Measurements from ENCODE around the gene NHERF1.
A peak's percentile ranks its signal among the peaks of the same experiment; 100 is the strongest.

The NHERF1 gene

GRCh38 chr17:74790161-74791058 is 42.0 kb downstream of the NHERF1 start:
- no peak for DNase-seq

- DNase-seq = no peak
These were observed 44.2 kb downstream of the NHERF1 start for GRCh38 chr17:74792586-74793105.

GRCh38 chr17:74795327-74796020 is 47.0 kb downstream of the NHERF1 start:
- no peak for DNase-seq

GRCh38 chr17:74796211-74796610 is 47.8 kb downstream of the NHERF1 start:
- DNase-seq = no peak

- no peak for DNase-seq
These were observed 48.4 kb downstream of the NHERF1 start for GRCh38 chr17:74796866-74797265.

DNA sequence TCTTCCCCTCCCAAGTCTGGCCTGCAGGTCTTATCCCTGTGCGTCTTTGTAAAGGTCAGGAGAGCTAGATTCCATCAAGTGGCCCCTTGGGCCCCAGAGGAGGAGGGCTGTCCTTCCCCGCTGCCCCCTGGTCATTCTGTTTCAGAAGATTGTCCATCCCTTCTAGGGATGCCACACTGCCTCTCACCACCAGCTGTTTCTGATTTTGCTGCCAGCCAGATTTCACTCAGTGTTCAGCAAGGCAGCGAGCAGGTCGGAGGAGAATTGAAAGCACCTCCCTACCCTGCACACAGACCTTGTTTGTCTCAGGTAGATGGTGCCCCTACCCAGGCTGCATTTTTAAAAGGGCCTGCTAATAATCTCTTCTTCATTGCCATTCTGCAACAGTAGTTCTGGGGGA is 49.4 kb downstream of the NHERF1 start:
- DNase-seq = no peak

DNA sequence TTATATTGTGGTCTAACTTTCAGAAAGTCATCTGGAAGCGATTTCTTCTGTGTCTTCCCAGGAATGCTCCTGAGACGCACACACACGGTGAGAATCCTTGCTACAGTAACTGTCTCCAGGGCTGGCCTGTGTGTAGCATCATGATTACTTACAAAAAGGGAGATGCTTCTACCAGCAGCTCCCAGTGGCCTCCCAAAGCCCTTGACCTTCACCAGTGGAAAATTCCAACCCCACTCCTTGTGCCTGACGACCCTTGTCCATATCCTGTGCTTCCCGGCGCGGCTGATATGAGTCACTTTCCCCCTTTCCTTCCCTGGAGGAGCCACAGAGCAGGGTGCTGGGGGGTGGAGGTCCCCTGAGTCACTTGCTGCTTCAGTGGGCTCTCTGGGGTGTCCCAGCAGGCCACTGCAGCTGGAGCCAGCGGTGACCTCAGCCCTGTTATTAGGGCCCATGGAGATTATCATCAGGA is 49.8 kb downstream of the NHERF1 start:
- no peak for DNase-seq

DNA sequence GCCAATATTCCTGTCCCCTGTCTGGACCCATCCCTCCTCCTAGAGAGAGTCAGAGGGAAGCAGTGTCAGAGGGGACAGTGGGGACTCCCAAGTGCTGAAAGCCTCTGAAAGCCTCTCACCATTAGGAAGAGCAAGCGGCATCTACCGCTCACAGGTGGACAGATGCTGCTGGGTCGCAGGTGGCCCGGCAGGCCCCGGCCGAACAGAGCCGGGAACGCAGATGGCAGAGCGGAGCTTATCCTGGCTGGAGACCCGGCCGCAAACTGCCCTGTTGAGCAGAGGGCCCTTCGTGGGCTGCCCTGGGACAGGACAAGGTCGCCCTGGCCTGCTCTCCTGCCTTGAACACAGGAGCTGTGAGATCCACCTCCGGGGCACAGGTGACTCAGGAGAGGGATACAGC is 50.7 kb downstream of the NHERF1 start:
- no peak for DNase-seq

DNA sequence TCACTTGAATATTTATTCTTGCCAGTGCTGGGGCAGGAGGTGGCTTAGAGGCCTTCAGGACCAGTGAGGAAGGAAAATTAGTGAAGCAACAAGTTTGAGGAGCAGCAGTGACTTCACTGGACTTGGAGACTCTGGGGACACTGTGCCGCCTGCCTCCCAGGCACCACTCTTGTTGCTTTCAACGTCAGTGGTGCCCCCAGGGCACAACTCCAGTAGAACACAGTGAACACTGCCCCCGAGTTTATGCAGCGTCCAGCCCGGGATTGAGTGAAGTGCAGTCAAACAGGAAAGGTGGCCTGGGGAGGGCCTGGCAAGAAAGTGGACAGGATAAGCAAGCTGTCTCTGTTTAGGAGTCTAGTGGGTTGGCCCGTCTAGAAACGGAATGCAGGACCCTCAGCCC is 52.1 kb downstream of the NHERF1 start:
- DNase-seq = no peak

GRCh38 chr17:74801896-74802295 is 53.5 kb downstream of the NHERF1 start:
- DNase-seq = no peak

DNA sequence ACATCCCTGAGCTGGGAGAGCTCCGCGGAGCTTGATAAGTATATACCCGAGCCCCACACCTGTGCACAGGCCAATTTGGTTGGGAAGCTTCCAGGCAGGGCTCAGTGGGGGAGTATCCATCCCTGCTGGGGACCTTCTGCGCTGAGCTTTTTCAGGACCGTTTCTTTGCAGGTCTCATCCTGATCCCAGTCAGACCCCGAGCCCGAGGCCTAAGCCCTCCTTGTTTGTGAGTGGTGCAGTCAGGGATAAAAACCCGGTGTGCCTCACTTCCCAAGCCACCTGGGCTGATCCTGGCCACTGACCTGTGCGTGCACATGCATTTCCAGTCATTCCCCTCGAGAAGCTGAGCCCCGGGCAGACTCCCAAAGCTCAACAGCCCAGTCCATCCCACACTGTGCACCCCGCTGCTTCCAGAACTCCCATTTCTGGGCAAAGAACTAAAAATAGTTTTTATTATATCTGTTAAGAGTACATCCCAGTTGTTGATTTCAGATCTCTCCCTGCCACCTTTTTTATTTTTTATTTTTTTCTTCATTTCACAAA is 55.0 kb downstream of the NHERF1 start:
- no peak for DNase-seq

GRCh38 chr17:74803971-74804370 is 55.5 kb downstream of the NHERF1 start:
- no peak for DNase-seq

DNA sequence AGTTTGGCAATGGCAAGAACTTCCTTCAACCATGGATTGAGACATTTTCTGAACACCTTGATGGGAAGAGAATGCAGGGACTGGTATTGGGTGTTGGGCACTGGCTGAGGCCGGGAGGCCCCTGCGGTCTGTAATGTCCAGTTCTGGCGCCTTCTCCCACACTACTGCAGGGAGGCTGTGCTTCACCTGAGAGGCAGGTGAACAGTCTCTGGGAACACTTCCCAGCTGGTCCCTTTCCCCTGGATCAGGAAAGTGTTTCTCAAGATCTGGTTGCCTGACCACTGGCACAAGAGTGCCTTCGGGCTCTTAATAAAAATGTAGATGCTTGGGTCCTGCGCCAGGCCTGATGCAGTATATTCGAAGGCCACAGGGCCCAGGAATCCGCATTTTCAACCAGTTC is 56.3 kb downstream of the NHERF1 start:
- DNase-seq = no peak

GRCh38 chr17:74805591-74805991 is 57.2 kb downstream of the NHERF1 start:
- no peak for DNase-seq

DNA sequence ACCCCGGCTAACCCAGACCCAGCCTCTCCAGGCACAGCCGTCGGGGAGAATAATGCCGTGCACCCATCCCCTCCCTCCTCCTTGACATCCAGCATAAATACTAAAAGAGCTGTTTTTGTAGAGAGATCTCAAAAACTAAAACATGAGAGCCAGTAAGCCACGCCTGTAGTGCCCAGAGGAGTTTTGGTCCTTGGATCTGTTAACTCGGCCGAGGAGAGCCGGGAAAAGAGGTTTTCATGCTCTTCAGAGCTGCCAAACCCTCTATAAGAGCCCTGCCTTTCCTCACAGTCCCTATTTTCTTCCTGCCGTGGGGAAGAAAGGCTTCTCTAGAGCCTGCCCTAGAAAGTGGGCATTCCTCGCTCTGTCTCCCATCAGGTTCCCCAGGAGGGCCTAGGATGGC is 57.9 kb downstream of the NHERF1 start:
- no peak for DNase-seq

- DNase-seq = no peak
These were observed 59.0 kb downstream of the NHERF1 start for GRCh38 chr17:74807441-74807840.

GRCh38 chr17:74807925-74808324 is 59.5 kb downstream of the NHERF1 start:
- DNase-seq = no peak

GRCh38 chr17:74808714-74809430 is 60.4 kb downstream of the NHERF1 start:
- no peak for DNase-seq

GRCh38 chr17:74810699-74811485 is 62.5 kb downstream of the NHERF1 start:
- no peak for DNase-seq

GRCh38 chr17:74812109-74813009 is 63.9 kb downstream of the NHERF1 start:
- no peak for DNase-seq

- DNase-seq = peak; percentile 14
These were observed 66.0 kb downstream of the NHERF1 start for GRCh38 chr17:74814453-74814852.

All from stimulated activated CD4-positive, alpha-beta T cell treated with anti-CD3 and anti-CD28 coated beads, Interleukin-15, amount 100 ng/mL, for 24 hours (primary cell).